SU-DHL-6 (cell line): ENCODE data around the gene C1QL4.

Experiments used
- EZH2phosphoT487 ChIP-seq: fragments of 200-600 bp; sonication (generic), shearing (Covaris generic); conservative IDR thresholded peaks from 2 replicates; pipeline ENCODE4 v1.6.1; 2018; ENCODE audit warnings: mild to moderate bottlenecking, antibody characterized with exemption, low read length, moderate library complexity, mixed read lengths
- TF ChIP-seq, protein P1 (sequence below): fragments of 200-600 bp; sonication (generic); IDR thresholded peaks from one replicate; pipeline ENCODE4 v1.5.1; 2017; ENCODE audit warnings: antibody characterized with exemption, mild to moderate bottlenecking, low read length, moderate library complexity; ENCODE audit not compliant: insufficient read depth, poor library complexity, severe bottlenecking

DNA sequence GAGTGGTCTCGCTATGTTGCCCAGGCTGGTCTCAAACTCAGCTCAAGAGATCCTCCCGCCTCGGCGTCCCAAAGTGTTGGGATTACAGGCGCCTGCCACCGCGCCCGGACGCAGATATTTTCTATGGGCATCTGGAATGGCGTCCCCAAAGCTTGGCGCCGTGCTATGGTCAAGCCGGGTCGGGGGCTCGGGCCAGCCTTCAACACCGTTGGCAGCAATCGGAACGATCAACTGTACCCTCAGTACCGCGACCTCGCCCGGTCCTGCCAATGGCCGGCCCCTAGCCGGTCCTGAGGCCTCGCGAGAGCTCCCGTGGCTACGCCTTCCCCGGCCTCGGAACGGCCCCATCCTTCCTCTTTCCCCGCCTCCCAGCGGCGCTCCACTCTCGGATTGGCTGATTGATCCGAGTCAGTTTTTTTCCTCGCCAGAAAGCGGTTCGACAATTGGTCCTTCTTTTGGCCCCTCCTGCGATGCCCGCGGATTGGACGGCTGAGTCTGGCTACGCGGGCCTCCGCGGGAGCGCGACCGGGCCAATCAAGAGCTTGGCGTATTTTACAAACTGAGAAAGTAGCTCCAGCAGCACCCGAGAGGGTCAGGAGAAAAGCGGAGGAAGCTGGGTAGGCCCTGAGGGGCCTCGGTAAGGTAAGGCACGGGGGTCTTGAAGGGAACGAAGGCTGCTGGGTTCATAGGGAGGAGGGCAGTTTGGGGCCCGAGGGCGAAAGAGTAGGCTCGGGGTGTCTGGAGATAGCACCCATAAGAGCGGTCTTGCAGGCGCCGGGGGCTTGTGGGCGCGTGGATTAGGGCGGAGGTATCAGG is 14.1 kb downstream of the C1QL4 start, which contains the start of gene TROAP:
- TF ChIP-seq, protein P1, sequence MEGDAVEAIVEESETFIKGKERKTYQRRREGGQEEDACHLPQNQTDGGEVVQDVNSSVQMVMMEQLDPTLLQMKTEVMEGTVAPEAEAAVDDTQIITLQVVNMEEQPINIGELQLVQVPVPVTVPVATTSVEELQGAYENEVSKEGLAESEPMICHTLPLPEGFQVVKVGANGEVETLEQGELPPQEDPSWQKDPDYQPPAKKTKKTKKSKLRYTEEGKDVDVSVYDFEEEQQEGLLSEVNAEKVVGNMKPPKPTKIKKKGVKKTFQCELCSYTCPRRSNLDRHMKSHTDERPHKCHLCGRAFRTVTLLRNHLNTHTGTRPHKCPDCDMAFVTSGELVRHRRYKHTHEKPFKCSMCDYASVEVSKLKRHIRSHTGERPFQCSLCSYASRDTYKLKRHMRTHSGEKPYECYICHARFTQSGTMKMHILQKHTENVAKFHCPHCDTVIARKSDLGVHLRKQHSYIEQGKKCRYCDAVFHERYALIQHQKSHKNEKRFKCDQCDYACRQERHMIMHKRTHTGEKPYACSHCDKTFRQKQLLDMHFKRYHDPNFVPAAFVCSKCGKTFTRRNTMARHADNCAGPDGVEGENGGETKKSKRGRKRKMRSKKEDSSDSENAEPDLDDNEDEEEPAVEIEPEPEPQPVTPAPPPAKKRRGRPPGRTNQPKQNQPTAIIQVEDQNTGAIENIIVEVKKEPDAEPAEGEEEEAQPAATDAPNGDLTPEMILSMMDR = no peak
- TF ChIP-seq EZH2phosphoT487 = no peak
